Activated CD4-positive, alpha-beta T cell treated with anti-CD3 and anti-CD28 coated beads for 24 hours (primary cell): Measurements from ENCODE around the gene RAB11FIP3.
"Not testable (repeated sequence)": the region's sequence is repeated elsewhere in the genome, so short reads cannot be mapped to it uniquely, and the experiment has no call there.

Experiments used
- DNase-seq, 2 donors: peaks; one replicate each; pipeline ENCODE4 v3.0.0-alpha.2; 2020; ENCODE audit warnings: low read depth in 2 of 2

RAB11FIP3 gene

DNA sequence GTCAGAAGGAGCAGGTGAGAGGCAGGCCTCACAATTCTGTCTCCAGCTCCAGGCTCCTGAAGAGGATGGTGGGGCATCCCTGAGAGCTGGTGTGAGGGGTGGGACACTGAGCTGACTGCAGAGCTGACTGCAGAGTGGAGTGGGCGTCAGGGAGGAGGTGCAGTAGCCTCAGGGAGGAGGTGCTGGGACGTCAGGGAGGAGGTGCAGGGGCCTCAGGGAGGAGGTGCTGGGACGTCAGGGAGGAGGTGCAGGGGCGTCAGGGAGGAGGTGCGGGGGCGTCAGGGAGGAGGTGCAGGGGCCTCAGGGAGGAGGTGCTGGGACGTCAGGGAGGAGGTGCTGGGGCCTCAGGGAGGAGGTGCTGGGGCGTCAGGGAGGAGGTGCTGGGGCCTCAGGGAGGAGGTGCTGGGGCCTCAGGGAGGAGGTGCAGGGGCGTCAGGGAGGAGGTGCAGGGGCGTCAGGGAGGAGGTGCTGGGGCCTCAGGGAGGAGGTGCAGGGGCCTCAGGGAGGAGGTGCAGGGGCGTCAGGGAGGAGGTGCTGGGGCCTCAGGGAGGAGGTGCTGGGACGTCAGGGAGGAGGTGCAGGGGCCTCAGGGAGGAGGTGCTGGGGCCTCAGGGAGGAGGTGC lies 41.9 kb downstream of the RAB11FIP3 start:
- not testable (repeated sequence) for DNase-seq

DNA sequence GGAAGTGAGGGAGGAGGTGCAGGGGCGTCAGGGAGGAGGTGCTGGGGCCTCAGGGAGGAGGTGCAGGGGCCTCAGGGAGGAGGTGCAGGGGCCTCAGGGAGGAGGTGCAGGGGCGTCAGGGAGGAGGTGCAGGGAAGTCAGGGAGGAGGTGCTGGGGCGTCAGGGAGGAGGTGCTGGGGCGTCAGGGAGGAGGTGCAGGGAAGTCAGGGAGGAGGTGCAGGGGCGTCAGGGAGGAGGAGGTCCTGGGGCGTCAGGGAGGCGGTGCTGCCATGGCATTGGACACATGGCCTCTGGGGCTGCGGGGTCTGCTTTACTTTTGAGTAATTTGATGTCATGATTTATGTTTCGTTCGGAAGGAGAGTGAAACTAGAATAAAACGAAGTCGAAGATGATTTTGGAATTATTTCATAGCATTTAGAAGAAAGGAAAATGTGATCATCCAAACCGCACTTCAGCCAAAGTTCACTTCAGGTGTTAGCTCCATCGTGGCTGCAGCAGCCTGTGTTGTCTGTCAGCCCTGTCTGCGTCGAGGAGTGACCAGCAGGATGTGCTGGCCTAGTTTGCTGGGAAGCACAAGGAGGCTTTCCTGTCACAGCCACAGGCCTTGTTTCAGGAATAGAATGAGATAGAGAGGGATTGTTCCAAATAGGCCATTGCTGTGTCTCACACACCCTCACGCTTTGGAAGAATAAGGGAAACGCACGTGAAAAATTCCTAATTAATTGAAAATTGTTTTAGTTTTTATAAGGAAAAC lies 42.8 kb downstream of the RAB11FIP3 start:
- no peak for DNase-seq

DNA sequence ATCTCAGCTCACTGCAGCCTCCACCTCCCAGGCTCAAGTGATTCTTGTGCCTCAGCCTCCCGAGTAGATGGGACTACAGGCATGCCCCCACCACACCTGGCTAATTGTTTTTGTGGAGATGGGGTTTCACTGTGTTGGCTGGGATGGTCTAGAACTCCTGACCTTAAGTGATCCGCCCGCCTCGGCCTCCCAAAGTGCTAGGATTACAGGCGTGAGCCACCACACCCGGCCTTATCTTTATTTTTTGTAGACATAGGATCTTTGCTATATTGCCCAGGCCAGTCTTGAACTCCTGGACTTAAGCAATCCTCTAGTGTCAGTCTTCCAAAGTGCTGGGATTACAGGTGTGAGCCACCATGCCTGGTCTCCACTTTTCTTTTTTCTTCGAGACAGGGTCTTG lies 44.0 kb downstream of the RAB11FIP3 start:
- not testable (repeated sequence) for DNase-seq

DNA sequence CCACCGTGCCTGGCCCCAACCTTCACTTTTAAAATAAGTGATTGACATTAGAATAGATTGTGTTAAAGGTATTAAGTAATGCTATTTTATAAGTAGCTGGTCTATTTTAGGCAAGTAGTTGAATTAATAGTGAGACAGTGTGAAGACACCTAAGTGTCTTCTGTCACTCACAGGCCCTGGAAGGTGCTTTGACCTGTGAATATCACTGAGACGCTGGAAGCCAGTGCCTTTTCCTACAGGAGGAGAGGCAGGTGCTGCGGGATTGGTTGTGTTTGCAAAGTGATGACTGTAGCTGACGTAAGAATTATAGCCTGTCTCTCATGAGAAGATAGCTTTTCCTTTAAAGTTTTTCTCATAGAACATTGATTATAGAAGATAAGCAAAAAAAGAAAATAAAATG lies 45.0 kb downstream of the RAB11FIP3 start:
- no peak for DNase-seq

DNA sequence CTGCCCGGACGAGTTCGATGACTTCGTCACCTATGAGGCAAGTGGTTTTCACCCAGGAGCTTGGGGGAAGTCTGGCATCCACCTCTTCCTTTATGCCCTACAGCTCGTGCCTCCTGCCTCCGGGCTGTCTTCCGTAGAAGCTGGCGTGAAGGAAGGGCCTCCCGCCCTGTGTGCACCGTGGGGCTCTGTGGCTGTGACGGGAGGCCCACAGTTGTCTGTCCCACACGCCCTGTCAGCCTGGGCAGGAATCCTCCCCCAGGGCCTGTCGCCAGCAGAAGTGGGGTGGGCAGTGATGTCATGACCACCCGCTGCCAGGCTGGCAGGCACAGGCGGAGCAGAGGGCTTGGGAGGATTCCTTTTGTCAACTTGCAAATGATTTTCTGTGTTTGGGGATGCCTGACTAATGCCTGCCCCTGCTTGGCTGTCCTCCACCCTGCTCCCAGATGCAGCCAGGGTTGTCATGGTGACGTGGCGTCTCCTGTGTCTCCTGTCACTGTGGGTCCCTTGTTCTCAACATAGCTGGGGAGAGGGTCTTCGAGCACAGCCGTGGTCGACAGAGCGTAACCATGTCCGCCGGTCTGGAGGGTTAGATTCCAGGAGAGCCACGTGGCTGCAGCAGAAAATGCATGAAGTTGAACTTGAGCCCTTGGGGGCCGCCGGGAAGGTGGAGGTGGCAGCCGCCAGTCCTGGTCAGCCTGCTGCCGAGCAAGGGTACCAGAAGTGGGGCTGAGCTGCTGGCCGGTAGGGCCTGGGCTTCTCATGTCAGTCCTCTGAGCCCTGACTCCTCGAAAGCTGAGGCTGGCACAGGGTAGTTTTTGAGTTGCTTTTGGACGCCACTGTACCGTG lies 46.1 kb downstream of the RAB11FIP3 start:
- DNase-seq = no peak

DNA sequence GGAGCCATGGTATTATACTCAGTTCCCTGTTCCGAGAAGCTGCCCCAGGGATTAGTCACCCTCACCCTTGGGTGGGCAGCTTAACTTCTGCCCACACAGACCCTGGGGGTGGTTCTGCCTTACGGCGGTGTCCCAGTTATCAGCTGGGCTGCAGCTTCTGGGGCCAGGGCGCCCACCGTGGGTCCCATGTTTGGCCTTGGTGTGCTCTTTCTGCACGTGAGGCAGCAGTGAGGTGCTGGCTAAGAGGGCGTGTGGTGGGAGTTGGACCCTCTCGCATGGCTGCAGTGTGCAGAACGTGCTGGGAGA lies 46.7 kb downstream of the RAB11FIP3 start:
- DNase-seq = no peak

DNA sequence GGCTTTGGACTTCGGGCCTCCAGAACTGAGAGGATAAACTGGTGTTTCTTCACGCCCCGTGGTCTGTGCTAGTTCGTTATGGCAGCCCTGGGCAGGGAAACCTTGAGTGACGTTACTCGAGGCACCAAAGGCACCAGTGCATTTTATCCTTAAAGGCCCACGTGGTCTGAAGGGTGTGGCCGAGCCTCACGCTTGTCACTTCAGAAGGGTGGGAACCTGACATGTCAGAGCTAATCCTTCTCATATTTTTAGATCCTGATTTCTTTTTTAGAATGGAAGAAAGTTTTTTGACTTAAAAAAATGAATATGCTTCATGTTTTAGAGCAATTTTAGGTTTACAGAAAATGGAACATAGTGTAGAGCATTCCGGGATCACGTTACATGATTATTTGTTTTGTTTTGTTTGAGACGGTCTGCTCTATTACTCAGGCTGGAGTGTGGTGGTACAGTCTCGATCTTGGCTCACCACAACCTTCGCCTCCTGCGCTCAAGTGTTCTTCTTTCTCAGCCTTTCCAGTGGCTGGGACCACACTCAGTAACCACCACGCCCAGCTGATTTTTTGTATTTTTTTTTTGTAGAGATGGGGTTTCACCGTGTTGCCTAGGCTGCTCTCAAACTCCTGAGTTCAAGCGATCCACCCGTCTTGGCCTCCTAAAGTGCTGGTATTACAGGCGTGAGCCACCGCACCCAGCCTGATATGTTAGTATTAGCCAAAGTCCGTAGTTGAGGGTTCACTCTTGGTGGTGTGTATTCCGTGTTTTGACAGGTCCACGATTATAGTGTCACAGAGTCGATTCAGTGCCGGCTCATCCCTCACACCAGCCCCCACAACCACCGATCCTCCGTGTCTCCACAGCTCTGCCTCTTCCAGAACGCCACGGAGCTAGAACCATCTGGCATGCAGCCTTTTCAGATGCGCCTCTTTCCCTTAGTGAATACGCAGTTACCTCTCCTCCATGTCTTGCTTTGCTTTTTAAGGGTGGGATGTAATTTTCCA lies 47.9 kb downstream of the RAB11FIP3 start:
- no peak for DNase-seq

DNA sequence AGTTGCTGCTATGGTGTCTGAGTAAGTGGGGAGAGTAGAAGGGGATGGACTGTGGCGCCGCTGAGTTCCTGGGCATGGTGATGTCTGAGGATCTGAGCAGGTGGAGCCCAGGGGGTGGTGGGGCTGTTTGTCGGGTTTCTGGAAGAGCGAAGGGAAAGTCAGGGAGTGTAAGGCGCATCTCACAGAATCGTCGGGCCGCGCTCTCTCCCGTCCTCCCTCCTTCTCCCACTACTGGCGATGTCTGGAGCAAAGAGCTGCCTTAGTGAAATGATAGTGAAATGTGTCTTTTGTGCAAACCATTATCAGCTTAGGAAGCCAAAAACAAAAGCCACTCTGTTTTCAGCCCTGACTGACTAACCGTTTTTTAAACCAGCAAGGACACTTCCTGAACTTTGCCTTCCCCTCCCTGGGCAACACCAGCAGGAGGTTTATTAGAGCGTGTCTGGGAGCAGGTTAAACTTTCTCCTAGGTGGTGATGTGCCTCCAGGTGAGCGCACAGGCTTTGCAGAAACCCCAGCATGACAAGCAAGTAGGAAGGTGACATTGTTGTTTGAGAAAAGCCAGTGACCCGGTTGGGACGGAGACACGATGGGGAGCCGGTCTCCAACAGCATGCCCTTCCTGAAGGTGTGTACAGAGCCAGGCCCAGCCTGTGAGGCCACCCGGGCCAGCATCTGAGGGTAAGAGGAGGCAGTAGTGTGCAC lies 49.1 kb downstream of the RAB11FIP3 start:
- DNase-seq = no peak

DNA sequence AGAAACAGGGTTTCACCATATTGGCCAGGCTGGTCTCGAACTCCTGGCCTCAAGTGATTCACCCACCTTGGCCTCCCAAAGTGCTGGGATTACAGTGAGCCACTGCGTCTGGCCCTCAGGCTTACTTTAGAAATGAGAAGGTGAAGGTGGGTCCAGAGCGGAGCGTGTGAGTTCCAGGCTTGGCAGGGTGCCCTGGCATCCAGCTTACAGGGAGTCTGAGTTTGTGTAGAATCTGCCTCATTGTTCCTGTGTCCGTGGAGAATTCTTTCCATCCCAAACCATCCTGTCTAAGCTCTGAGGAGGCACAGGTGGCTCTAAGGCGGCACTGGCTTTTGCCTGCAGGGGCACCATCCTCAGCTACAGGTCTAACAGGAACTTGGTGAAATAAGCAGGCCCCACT lies 50.6 kb downstream of the RAB11FIP3 start:
- no peak for DNase-seq

DNA sequence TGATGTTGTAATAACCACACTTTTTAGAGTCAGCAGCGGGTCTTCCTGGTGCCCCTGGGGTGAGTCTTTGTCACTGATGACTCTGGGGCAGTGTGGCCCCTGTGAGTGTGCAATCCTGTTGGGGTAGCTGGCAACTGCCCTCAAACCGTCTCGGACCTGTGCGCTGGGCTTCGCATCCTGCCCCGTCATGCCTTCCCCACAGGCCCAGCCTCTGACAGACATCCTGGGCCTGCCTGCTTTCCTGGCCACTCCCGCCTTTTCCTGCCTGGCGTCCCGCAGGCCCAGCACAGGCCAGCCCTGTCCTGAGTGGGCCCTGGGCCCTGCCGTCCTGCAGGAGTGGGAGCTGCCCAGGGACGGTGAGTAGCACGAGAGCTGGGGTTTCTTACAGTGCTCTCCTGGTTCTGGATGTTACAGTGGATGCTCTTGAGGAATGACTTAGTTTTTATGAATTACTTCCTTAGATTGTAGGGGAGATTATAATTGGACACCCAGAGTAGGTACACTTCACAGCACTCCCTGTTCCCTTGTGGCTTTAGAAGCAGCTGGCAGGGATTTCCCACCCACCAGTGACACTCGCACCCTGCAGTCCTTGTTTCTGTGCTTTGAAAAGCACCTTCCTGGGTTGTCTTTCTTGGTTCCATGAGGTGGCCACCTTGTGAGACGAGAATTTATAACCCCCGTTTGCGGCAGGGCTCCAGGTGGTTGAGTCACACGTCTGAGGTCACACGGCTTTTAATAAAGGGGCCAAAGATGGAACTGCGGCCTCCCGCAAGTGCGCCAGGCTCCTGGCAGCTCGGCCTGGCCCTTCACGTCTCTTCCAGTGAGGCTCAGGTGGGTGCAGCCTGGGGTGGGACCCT lies 52.1 kb downstream of the RAB11FIP3 start:
- DNase-seq = no peak

DNA sequence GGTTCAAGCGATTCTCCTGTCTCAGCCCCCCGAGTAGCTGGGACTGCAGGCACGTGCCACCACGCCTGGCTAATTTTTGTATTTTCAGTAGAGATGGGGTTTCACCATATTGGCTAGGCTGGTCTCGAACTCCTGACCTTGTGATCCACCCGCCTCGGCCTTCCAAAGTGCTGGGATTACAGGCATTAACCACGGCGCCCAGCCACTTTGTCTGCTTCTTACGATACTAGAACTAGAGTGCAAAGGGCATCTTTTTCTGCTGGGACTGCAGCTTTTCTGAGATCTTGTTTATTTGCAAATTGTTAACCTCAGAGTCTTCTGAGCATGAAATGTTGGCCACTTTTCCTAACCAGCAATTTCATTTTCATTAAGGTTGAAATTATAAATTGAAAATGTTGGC lies 52.8 kb downstream of the RAB11FIP3 start:
- not testable (repeated sequence) for DNase-seq

DNA sequence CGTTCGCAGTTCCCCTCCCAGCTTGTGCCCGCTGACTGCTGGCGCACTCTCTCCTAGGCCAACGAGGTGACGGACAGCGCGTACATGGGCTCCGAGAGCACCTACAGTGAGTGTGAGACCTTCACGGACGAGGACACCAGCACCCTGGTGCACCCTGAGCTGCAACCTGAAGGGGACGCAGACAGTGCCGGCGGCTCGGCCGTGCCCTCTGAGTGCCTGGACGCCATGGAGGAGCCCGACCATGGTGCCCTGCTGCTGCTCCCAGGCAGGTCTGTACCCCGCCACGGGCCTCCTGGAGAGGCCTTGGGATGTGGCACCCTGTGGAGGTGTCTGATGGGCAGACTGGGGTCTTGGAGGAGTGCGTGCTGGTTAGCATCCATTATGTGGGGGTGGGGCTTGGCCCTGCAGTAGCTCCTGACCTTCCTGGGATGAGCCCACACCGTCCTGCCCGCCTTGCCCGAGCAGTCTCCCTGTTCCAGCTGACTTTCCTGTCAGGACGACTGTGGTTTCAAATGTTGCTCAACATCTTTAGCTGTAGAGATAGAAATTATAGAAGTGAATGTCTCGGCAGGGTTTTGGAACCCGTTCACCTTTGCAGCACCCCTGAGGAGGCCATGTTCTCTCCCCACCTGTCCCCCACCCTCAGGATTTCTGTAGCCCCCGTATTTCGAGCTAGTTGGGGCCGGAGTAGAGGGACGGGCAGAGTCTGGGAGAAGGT lies 57.2 kb downstream of the RAB11FIP3 start:
- no peak for DNase-seq

DNA sequence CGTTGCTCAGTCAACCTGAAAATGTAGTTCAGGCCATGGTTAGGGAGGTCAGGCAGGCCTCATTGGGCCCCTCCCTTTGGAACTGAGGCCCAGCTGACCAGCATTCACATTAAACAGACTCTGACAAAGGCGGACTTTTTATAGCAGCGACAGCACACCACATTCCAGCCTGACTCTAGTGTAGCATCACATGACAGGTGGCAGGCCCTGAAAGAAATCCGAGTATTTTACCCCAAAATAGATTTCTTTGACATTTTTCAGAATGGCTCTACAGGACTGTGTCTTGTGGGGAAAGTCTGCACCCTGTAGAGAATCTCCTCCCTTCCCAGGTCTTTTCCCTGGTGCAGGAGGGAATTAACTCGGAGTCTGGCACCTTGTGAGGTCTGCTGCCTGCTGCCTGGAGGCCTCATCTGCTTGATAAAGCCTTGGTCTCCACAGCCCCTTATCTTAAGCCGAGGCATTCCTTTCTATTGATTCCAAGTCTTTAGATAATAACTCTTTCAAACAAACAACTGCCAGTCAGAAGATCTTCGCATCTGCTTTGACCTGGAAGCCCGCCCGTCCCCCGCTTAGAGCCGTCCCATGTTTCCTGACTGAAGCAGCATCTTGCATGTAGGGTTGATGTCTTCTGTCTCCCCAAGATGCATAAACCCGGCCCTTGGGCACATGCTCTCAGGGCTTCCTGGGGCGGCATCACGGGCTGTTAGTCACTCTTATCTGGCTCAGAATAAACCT lies 58.1 kb downstream of the RAB11FIP3 start:
- no peak for DNase-seq

DNA sequence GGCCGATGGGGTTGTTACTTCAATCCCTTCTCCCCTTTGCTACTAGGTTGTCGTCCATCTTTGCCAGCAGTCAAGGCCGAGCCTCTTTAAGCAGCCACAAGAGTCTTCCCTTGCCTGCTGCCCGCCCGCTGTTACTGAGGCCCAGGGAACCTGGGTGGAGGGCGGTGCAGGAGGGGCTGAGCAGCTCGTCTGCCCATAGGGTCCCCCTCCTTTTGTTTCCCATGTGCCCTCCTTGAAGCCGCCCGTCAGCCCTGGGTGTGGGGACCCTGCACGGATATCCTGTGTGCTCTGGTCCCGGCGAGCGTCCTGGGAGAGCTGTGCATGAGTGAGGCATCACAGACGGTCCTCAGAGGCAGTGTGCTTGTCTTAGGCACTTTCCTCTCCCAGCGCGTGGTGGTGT lies 64.2 kb downstream of the RAB11FIP3 start:
- DNase-seq = no peak

DNA sequence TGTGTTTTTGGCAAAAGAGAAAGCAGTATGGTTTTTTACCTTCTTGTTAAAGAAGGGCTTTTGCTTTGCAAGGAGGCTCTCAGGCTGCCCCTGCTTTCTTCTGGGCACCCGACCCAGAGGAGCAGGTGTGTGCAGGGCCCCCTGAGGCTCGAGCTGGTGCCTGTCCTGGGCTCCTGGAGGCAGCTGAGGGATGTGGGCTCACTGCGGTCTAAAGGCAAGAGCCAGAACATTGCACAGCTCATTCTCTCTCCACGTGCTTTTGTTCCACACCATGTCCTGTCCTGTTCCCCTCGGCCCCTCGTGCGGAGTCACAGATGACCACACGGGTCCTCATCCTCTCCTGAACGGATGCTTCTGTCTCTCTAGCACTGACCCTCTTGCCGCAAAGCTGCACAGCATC lies 65.3 kb downstream of the RAB11FIP3 start:
- no peak for DNase-seq

DNA sequence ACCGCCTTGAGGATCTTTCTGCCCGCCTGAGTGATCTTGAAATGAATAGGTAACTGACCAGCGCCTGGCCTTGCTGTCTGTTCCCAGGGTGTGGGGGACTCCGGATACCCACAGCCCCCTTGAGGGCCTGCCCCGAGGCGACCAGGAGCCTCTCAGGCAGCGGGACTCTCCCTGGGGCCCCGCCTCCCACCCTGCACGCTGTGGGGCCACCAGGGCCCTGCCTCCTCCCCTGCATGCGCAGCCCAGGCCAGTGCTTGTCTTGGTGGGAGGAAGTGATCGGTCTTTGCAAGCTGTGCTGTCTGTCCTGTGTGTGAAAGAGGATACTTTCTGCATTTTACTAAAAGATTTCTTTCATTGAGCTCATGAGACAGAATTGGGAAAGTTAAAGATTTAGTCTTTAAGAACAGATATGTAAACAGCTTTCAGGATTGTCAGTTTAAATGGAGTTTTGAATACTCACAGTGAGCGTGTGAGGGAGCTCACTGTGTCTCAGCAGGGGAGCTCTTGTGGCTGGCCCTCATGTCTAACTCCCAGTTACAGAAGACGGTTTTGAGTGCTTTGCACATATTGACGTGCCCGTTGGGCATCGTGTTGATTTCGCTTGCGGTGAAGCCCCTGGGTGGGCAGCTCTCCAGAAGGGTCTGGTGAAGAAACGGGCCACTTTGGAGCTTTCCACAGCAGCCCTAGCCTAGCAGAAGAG lies 65.9 kb downstream of the RAB11FIP3 start:
- no peak for DNase-seq

DNA sequence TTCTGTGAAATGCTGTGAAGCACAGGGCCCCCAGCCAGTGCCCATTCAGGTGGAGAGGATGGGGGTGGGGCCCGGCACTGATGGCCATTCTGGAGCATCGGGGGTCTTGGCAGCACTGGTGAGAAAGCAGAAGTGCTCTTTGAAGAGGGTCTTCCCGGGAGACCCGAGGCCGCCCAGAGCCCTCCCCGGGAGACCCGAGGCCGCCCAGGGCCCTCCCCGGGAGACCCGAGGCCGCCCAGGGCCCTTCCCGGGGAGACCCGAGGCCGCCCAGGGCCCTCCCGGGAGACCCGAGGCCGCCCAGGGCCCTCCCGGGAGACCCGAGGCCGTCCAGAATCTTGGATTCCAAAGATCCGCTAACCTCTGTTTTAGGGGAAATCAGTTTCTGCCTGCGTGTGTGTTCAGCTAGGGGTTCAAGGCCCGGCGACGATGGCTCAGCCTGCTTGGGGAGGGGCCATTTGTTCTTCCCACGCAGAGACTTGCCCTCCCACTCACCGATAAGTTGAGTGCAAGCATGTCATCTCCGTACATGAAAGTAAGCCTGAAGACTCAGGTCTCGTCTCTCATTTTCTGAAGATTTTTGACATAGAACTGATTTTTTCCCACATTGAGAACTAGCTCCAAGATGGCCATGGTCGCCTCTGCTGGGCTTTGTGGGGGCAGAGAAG lies 66.9 kb downstream of the RAB11FIP3 start:
- no peak for DNase-seq

DNA sequence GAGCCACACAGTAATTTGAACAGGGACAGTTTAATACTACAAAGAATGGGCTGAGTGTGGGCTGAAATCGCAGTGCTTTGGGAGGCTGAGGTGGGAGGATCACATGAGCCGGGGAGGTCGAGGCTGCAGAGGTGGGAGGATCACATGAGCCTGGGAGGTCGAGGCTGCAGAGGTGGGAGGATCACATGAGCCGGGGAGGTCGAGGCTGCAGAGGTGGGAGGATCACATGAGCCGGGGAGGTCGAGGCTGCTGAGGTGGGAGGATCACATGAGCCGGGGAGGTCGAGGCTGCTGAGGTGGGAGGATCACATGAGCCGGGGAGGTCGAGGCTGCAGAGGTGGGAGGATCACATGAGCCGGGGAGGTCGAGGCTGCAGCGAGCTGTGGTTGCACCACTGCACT lies 69.2 kb downstream of the RAB11FIP3 start:
- not testable (repeated sequence) for DNase-seq
